OCI-LY7 (cell line): ENCODE data around the gene HSPB7.

Experiments used
- CTCF ChIP-seq: fragments of 200-600 bp; sonication (generic); conservative IDR thresholded peaks from 2 replicates; pipeline ENCODE4 v1.5.1; 2014; ENCODE audit warnings: mild to moderate bottlenecking, antibody characterized with exemption, low read length, moderate library complexity, mixed read lengths
- EZH2phosphoT487 ChIP-seq: fragments of 200-600 bp; sonication (generic); IDR thresholded peaks from 2 replicates; pipeline ENCODE4 v1.6.1; 2018; ENCODE audit warnings: low read depth, borderline replicate concordance, mild to moderate bottlenecking, mixed run types, antibody characterized with exemption, low read length, moderate library complexity, mixed read lengths

GRCh38 chr1:16055613-16056520 is 38.0 kb upstream of the HSPB7 start:
- TF ChIP-seq CTCF = peak; percentile 78
- TF ChIP-seq EZH2phosphoT487 = no peak
